Neural cell (in vitro differentiated cells): Measurements from ENCODE around the gene OS9. TPM values are rescaled to one million over a fixed set of nuclear protein-coding genes. Genes with fewer than 3 reads are reported as not detected.

Experiments
- H2AFZ ChIP-seq: fragments of 200-600, 300-800 bp; sonication (generic), shearing (Covaris generic); 2 replicates; pipeline ENCODE4 v1.6.0; 2014; ENCODE audit warnings: low read depth, mild to moderate bottlenecking, antibody characterized with exemption, low read length, moderate library complexity
- H3F3A ChIP-seq: fragments of 200-600 bp; shearing (Covaris generic); 2 replicates; pipeline ENCODE4 v1.6.1; 2016; ENCODE audit warnings: mild to moderate bottlenecking, moderate library complexity, mixed read lengths, antibody characterized with exemption, low read length; ENCODE audit not compliant: insufficient read depth, poor library complexity, severe bottlenecking
- H3K27ac ChIP-seq: fragments of 200-600, 300-800 bp; sonication (generic), shearing (Covaris generic); 2 replicates; pipeline ENCODE4 v1.5.1; 2014; ENCODE audit warnings: mild to moderate bottlenecking, low read length, moderate library complexity
- H3K27me3 ChIP-seq: fragments of 300-800, 200-600 bp; sonication (generic), shearing (Covaris generic); 2 replicates; pipeline ENCODE4 v1.6.0; 2014; ENCODE audit warnings: mild to moderate bottlenecking, low read depth, low read length, moderate library complexity; ENCODE audit not compliant: insufficient read depth
- H3K36me3 ChIP-seq: fragments of 300-800, 200-600 bp; sonication (generic), shearing (Covaris generic); 2 replicates; pipeline ENCODE4 v1.5.1; 2014; ENCODE audit warnings: mild to moderate bottlenecking, antibody characterized with exemption, low read length, moderate library complexity; ENCODE audit not compliant: insufficient read depth
- H3K4me2 ChIP-seq: fragments of 300-800, 200-600 bp; sonication (generic), shearing (Covaris generic); 2 replicates; pipeline ENCODE4 v1.6.0; 2014; ENCODE audit warnings: mild to moderate bottlenecking, low read length
- H3K4me3 ChIP-seq: fragments of 300-800, 200-600 bp; sonication (generic), shearing (Covaris generic); 2 replicates; pipeline ENCODE4 v1.5.1; 2014; ENCODE audit warnings: mild to moderate bottlenecking, low read length, moderate library complexity
- H3K79me2 ChIP-seq: fragments of 200-600 bp; shearing (Covaris generic); replicated peaks from 2 replicates; pipeline ENCODE4 v1.6.0; 2014; ENCODE audit warnings: mild to moderate bottlenecking, low read length, moderate library complexity; ENCODE audit not compliant: insufficient read depth
- H3K9ac ChIP-seq: fragments of 300-800, 200-600 bp; sonication (generic), shearing (Covaris generic); 2 replicates; pipeline ENCODE4 v1.6.1; 2016; ENCODE audit warnings: mild to moderate bottlenecking, low read length, mixed read lengths
- H3K9me2 ChIP-seq: fragments of 200-600 bp; shearing (Covaris generic); 2 replicates; pipeline ENCODE4 v1.6.1; 2016; ENCODE audit warnings: mild to moderate bottlenecking, low read length, mixed read lengths; ENCODE audit not compliant: insufficient read depth
- H3K9me3 ChIP-seq: fragments of 200-600, 300-800 bp; sonication (generic), shearing (Covaris generic); 2 replicates; pipeline ENCODE4 v1.6.1; 2016; ENCODE audit warnings: mild to moderate bottlenecking, mixed run types, low read length, moderate library complexity, mixed read lengths
- H4K20me1 ChIP-seq: fragments of 200-600 bp; shearing (Covaris generic); 2 replicates; pipeline ENCODE4 v1.6.1; 2016; ENCODE audit warnings: mild to moderate bottlenecking, mixed run types; ENCODE audit not compliant: insufficient read depth
- CTCF ChIP-seq: fragments of 450-650 bp; IDR thresholded peaks from 2 replicates; pipeline ENCODE4 v1.5.1; 2014; ENCODE audit warnings: antibody characterized with exemption, mild to moderate bottlenecking, moderate library complexity; ENCODE audit not compliant: poor library complexity, severe bottlenecking
- EP300 ChIP-seq: fragments of 450-650 bp; conservative IDR thresholded peaks from 2 replicates; pipeline ENCODE4 v1.6.1; 2014; ENCODE audit warnings: antibody characterized with exemption, mild to moderate bottlenecking, moderate library complexity; ENCODE audit not compliant: poor library complexity, severe bottlenecking
- EZH2 ChIP-seq: fragments of 200-600, 300-800 bp; shearing (Covaris generic), sonication (generic); IDR thresholded peaks from 2 replicates; pipeline ENCODE4 v1.6.1; 2014; ENCODE audit warnings: antibody characterized with exemption, low read length, borderline replicate concordance, mild to moderate bottlenecking; ENCODE audit not compliant: insufficient read depth, poor library complexity, severe bottlenecking
- MXI1 ChIP-seq: fragments of 450-650 bp; conservative IDR thresholded peaks from 2 replicates; pipeline ENCODE4 v1.6.1; 2014; ENCODE audit warnings: antibody characterized with exemption, mild to moderate bottlenecking; ENCODE audit not compliant: poor library complexity, severe bottlenecking
- POLR2AphosphoS5 ChIP-seq: IDR thresholded peaks from 2 replicates; pipeline ENCODE4 v1.6.1; 2012
- RAD21 ChIP-seq: fragments of 450-650 bp; conservative IDR thresholded peaks from 2 replicates; pipeline ENCODE4 v1.6.1; 2014; ENCODE audit warnings: antibody characterized with exemption, mild to moderate bottlenecking, moderate library complexity
- SMC3 ChIP-seq: fragments of 450-650 bp; conservative IDR thresholded peaks from 2 replicates; pipeline ENCODE4 v1.6.1; 2014; ENCODE audit warnings: antibody characterized with exemption, mild to moderate bottlenecking, moderate library complexity; ENCODE audit not compliant: poor library complexity
- TAF1 ChIP-seq: IDR thresholded peaks from 2 replicates; pipeline ENCODE4 v1.6.1; 2012; ENCODE audit warnings: low read depth
- polyA plus RNA-seq: library from polyadenylated mRNA; depleted of rRNA; stranded (reverse); fragments of >200 nt; gene quantifications from 2 replicates; pipeline ENCODE4 v1.2.3, GENCODE V29; 2014
- TF ChIP-seq, protein P1 (sequence below): IDR thresholded peaks from 2 replicates; pipeline ENCODE4 v1.6.1; 2012; ENCODE audit warnings: borderline replicate concordance

The OS9 gene
- polyA plus RNA-seq, 1 donor from 2014 or later = 248 TPM

GRCh38 chr12:57758552-57759359 lies 64.8 kb downstream of the OS9 start:
- TF ChIP-seq MXI1 (no peak), SMC3 (no peak), RAD21 (no peak), EP300 (no peak), POLR2AphosphoS5 (no peak), EZH2 (no peak), TAF1 (no peak), CTCF (no peak)
- TF ChIP-seq, protein P1, sequence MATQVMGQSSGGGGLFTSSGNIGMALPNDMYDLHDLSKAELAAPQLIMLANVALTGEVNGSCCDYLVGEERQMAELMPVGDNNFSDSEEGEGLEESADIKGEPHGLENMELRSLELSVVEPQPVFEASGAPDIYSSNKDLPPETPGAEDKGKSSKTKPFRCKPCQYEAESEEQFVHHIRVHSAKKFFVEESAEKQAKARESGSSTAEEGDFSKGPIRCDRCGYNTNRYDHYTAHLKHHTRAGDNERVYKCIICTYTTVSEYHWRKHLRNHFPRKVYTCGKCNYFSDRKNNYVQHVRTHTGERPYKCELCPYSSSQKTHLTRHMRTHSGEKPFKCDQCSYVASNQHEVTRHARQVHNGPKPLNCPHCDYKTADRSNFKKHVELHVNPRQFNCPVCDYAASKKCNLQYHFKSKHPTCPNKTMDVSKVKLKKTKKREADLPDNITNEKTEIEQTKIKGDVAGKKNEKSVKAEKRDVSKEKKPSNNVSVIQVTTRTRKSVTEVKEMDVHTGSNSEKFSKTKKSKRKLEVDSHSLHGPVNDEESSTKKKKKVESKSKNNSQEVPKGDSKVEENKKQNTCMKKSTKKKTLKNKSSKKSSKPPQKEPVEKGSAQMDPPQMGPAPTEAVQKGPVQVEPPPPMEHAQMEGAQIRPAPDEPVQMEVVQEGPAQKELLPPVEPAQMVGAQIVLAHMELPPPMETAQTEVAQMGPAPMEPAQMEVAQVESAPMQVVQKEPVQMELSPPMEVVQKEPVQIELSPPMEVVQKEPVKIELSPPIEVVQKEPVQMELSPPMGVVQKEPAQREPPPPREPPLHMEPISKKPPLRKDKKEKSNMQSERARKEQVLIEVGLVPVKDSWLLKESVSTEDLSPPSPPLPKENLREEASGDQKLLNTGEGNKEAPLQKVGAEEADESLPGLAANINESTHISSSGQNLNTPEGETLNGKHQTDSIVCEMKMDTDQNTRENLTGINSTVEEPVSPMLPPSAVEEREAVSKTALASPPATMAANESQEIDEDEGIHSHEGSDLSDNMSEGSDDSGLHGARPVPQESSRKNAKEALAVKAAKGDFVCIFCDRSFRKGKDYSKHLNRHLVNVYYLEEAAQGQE = no peak
- no peaks in the 10 kb centered on the region for H3K9me2 ChIP-seq

GRCh38 chr12:57759360-57759980 lies 65.5 kb downstream of the OS9 start:
- Histone ChIP-seq H3K9me2 (no peaks in the 10 kb centered on the region), H3K27ac (no peak overlapping the region), H3K4me3 (no peak overlapping the region), H3K36me3 (no peaks in the 10 kb centered on the region), H3K4me2 (no peak overlapping the region), H3F3A (no peaks in the 10 kb centered on the region), H3K27me3 (peaks cover 22% of the 10 kb centered on the region), H2AFZ (no peak overlapping the region), H3K9me3 (no peaks in the 10 kb centered on the region), H4K20me1 (no peaks in the 10 kb centered on the region), H3K9ac (no peak overlapping the region), H3K79me2 (no peaks in the 10 kb centered on the region)
- no peak for TF ChIP-seq EP300
- peak; percentile 49 for TF ChIP-seq SMC3
- peak; percentile 72 for TF ChIP-seq CTCF
- TF ChIP-seq TAF1 = no peak
- no peak for TF ChIP-seq EZH2
- TF ChIP-seq POLR2AphosphoS5 = no peak
- peak; percentile 35 for TF ChIP-seq RAD21
- TF ChIP-seq, protein P1 = no peak
- TF ChIP-seq MXI1 = no peak

More at GRCh38 chr12:57758552-57759359, 64.8 kb downstream of the OS9 start:
- Histone ChIP-seq H3K27me3 (peaks cover 15% of the 10 kb centered on the region), H3K9me3 (no peaks in the 10 kb centered on the region), H3K27ac (no peak overlapping the region), H3K4me3 (no peak overlapping the region), H3K4me2 (no peak overlapping the region), H4K20me1 (no peaks in the 10 kb centered on the region), H3F3A (no peaks in the 10 kb centered on the region), H3K79me2 (no peaks in the 10 kb centered on the region), H3K36me3 (no peaks in the 10 kb centered on the region), H2AFZ (no peak overlapping the region), H3K9ac (no peak overlapping the region)
